Endothelial cell of umbilical vein (primary cell): Measurements from ENCODE around the gene DCLRE1A. TPM values are rescaled to one million over a fixed set of nuclear protein-coding genes. Genes with fewer than 3 reads are reported as not detected.

Experiments
- BruUV-seq: library from RNA; stranded (reverse); fragments of 400-500 nt; replicated peaks from 2 replicates; lab custom pipeline; 2021; lab: Mats Ljungman, UMichigan
- CTCF ChIA-PET: fragments of 300-600, 350-600 bp; sonication (Branson Sonifier 250); formaldehyde crosslinking; loops from one replicate; lab custom pipeline; 2021; ENCODE audit warnings: antibody characterized with exemption, inconsistent platforms; lab: Charles Lee
- POLR2A ChIA-PET: fragments of 300-600, 350-600 bp; sonication (Branson Sonifier 250); formaldehyde crosslinking; loops from one replicate; lab custom pipeline; 2021; ENCODE audit warnings: antibody characterized with exemption, inconsistent platforms; lab: Charles Lee
- DNase-seq: peaks from one replicate; pipeline ENCODE4 v3.0.0-alpha.2; 2011; ENCODE audit warnings: low read depth, low spot score
- FAIRE-seq: peaks from 2 replicates; lab custom pipeline; 2011; peaks lifted over from hg19 to GRCh38; lab: Jason Lieb, UNC
- H2AFZ ChIP-seq: 2 replicates; pipeline ENCODE4 v1.6.0; 2012; ENCODE audit warnings: low read depth, low read length, control low read depth, inconsistent platforms
- H3K27ac ChIP-seq: 2 replicates; pipeline ENCODE4 v1.5.1; 2011; ENCODE audit warnings: low read depth, mild to moderate bottlenecking, control low read depth, low read length, moderate library complexity; ENCODE audit not compliant: insufficient read depth
- H3K27me3 ChIP-seq, 2 experiments: 2 replicates each; pipeline versions ENCODE4 v1.6.0 to v1.6.1; 2011; ENCODE audit warnings: low read length in 2 of 2, mixed read lengths in 1 of 2; ENCODE audit not compliant: control insufficient read depth in 2 of 2, insufficient read depth in 2 of 2
- H3K36me3 ChIP-seq, 2 experiments: 2 replicates in 1 of 2; 3 replicates in 1 of 2; pipeline ENCODE4 v1.5.1; 2011; ENCODE audit warnings: low read length in 2 of 2, mild to moderate bottlenecking in 1 of 2, moderate library complexity in 1 of 2; ENCODE audit not compliant: control insufficient read depth in 2 of 2, insufficient read depth in 2 of 2; ENCODE audit errors: extremely low read depth in 1 of 2
- H3K4me1 ChIP-seq: 3 replicates; pipeline ENCODE4 v1.5.1; 2011; ENCODE audit warnings: mild to moderate bottlenecking, low read length; ENCODE audit not compliant: control insufficient read depth, insufficient read depth; ENCODE audit errors: extremely low read depth
- H3K4me2 ChIP-seq: 2 replicates; pipeline ENCODE4 v1.6.1; 2011; ENCODE audit warnings: low read length, control low read depth, mixed read lengths; ENCODE audit not compliant: insufficient read depth
- H3K4me3 ChIP-seq, 3 experiments: fragments of 200-600 bp in 1 of 3; sonication (generic), shearing (Covaris generic) in 1 of 3; replicated peaks in 1 of 3; 2 replicates each; pipeline ENCODE4 v1.5.1; 2011 to 2016; ENCODE audit warnings: control low read depth in 3 of 3, low read length in 3 of 3, mild to moderate bottlenecking in 2 of 3, inconsistent platforms in 1 of 3, low read depth in 1 of 3, moderate library complexity in 1 of 3; ENCODE audit not compliant: insufficient read depth in 1 of 3
- H3K79me2 ChIP-seq: 2 replicates; pipeline ENCODE4 v1.6.0; 2012; ENCODE audit warnings: low read length, inconsistent platforms; ENCODE audit not compliant: control insufficient read depth, insufficient read depth
- H3K9ac ChIP-seq: replicated peaks from 2 replicates; pipeline ENCODE3; 2011; ENCODE audit warnings: low read length, control low read depth; ENCODE audit not compliant: insufficient read depth; ENCODE audit errors: extremely low read depth
- H3K9me1 ChIP-seq: replicated peaks from 3 replicates; pipeline ENCODE4 v1.6.0; 2011; ENCODE audit warnings: mild to moderate bottlenecking, low read length; ENCODE audit not compliant: control insufficient read depth, insufficient read depth; ENCODE audit errors: extremely low read depth
- H3K9me3 ChIP-seq: replicated peaks from 2 replicates; pipeline ENCODE4 v1.5.1; 2012; ENCODE audit warnings: low read length, inconsistent platforms; ENCODE audit not compliant: control insufficient read depth, insufficient read depth
- H4K20me1 ChIP-seq: replicated peaks from 2 replicates; pipeline ENCODE3; 2011; ENCODE audit warnings: mild to moderate bottlenecking, low read length; ENCODE audit not compliant: control insufficient read depth, insufficient read depth; ENCODE audit errors: extremely low read depth
- CTCF ChIP-seq, 2 donors: IDR thresholded peaks; 1 replicate in 1 of 2; 2 replicates in 1 of 2; pipeline ENCODE4 v1.5.1; 2011; ENCODE audit warnings: low read length in 2 of 2, mild to moderate bottlenecking in 2 of 2, moderate library complexity in 2 of 2, control low read depth in 1 of 2, inconsistent platforms in 1 of 2, low read depth in 1 of 2; ENCODE audit not compliant: insufficient read depth in 1 of 2; ENCODE audit errors: extremely low read depth in 1 of 2
- EZH2 ChIP-seq: IDR thresholded peaks from 2 replicates; pipeline ENCODE4 v1.6.1; 2012; ENCODE audit warnings: borderline replicate concordance, low read depth, mild to moderate bottlenecking, moderate library complexity, low read length, inconsistent platforms; ENCODE audit not compliant: severe bottlenecking
- FOS ChIP-seq: IDR thresholded peaks from 2 replicates; pipeline ENCODE4 v1.6.1; 2011; ENCODE audit warnings: mild to moderate bottlenecking, low read length, moderate library complexity, borderline replicate concordance; ENCODE audit not compliant: insufficient read depth
- GATA2 ChIP-seq: IDR thresholded peaks from 2 replicates; pipeline ENCODE4 v1.7.0; 2011; ENCODE audit warnings: low read depth, mild to moderate bottlenecking, moderate library complexity, mixed read lengths, low read length; ENCODE audit not compliant: insufficient read length, insufficient read depth
- JUN ChIP-seq: IDR thresholded peaks from 2 replicates; pipeline ENCODE4 v1.6.1; 2011; ENCODE audit warnings: borderline replicate concordance, low read depth; ENCODE audit not compliant: insufficient read length, insufficient read depth
- MYC ChIP-seq: IDR thresholded peaks from one replicate; pipeline ENCODE4 v1.6.1; 2011; ENCODE audit warnings: mild to moderate bottlenecking, low read depth, low read length
- POLR2A ChIP-seq: IDR thresholded peaks from 2 replicates; pipeline ENCODE4 v1.6.1; 2012; ENCODE audit warnings: low read depth, mild to moderate bottlenecking, control low read depth, low read length
- POLR2AphosphoS5 ChIP-seq: IDR thresholded peaks from 2 replicates; pipeline ENCODE4 v1.6.1; 2012; ENCODE audit warnings: low read depth, mild to moderate bottlenecking, control low read depth, low read length, moderate library complexity; ENCODE audit not compliant: insufficient read depth
- dilution Hi-C: fragments of 300-500 bp; cut with MboI; formaldehyde crosslinking; loops from one replicate; pipeline ENCODE4 v1.15.0; 2019; ENCODE audit warnings: low sequenced_read_pairs; ENCODE audit not compliant: extremely low pct_ligation_motif_present
- intact Hi-C: fragments of 100-400 bp; cut with micrococcal nuclease; formaldehyde crosslinking; loops from one replicate; pipeline ENCODE4 v1.10.0; 2022
- polyA plus RNA-seq, 4 experiments: library from polyadenylated mRNA; depleted of rRNA in 3 of 4; stranded (reverse) in 3 of 4; unstranded in 1 of 4; fragments of >200 nt; gene quantifications; 2 replicates each; pipeline versions ENCODE4 v1.2.1 to v1.2.3, GENCODE V29; 2011 to 2012; ENCODE audit warnings: missing spikeins in 1 of 4
- total RNA-seq: library from RNA; stranded (reverse); gene quantifications from 2 replicates; pipeline ENCODE4 v1.2.3, GENCODE V29; 2021
- TF ChIP-seq, protein P1 (sequence below): IDR thresholded peaks from 2 replicates; pipeline ENCODE4 v1.6.1; 2011; ENCODE audit not compliant: insufficient read depth, insufficient read length

The DCLRE1A gene
- total and polyA plus RNA-seq, 2 donors (not counting 3 experiments of a cell fraction or from before 2014, with no cell fraction given): 3.6 to 6.7 TPM

- Histone ChIP-seq H3K4me3 (no peak overlapping the region), H3K79me2 (no peaks in the 10 kb centered on the region), H3K9me3 (no peaks in the 10 kb centered on the region), H3K27me3 (peaks cover 9 to 14% of the 10 kb centered on the region in 2 experiments), H3K4me2 (no peak overlapping the region), H2AFZ (no peak overlapping the region), H3K9me1 (no peaks in the 10 kb centered on the region), H3K4me1 (no peaks in the 10 kb centered on the region), H4K20me1 (no peaks in the 10 kb centered on the region), H3K9ac (no peak overlapping the region), H3K27ac (no peak overlapping the region), H3K36me3 (no peaks in the 10 kb centered on the region)
- TF ChIP-seq MYC: no peak
- no peak for TF ChIP-seq JUN
- intact Hi-C loops: no loop called here
- FAIRE-seq: no peak
- CTCF ChIA-PET: interaction anchor here (0.8 to 10.8 kb wide), 4 partner anchors 13 to 313 kb away, joined by 3 to 210 read pairs (median 4); no protein-coding TSS in a partner anchor
- no TSS peak for BruUV-seq
- dilution Hi-C loops: loop anchor here (10.0 kb wide), 1 partner anchor 313 kb away; no protein-coding TSS in a partner anchor
- no peak for DNase-seq
- POLR2A ChIA-PET: no interaction called here
Measured at GRCh38 chr10:113801569-113801968, 52.3 kb downstream of the DCLRE1A start.

GRCh38 chr10:113791691-113792090 lies 62.2 kb downstream of the DCLRE1A start:
- TF ChIP-seq, protein P1, sequence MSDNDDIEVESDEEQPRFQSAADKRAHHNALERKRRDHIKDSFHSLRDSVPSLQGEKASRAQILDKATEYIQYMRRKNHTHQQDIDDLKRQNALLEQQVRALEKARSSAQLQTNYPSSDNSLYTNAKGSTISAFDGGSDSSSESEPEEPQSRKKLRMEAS: no peak
- no peak for TF ChIP-seq JUN
- TF ChIP-seq GATA2: no peak
- no peak for TF ChIP-seq MYC
- TF ChIP-seq POLR2A: no peak
- TF ChIP-seq POLR2AphosphoS5: no peak
- no peak for TF ChIP-seq CTCF (IDR thresholded peaks at IDR 0.05; ENCODE audit: extremely low read depth in 1 of 2, insufficient read depth in 1 of 2, low read depth in 1 of 2, low read length in 2 of 2)
- no peak for TF ChIP-seq FOS
- no peak for TF ChIP-seq EZH2
- DNase-seq: no peak
- H3K27me3 ChIP-seq: peaks cover 0 to 2% of the 10 kb centered on the region in 2 experiments
- dilution Hi-C loops (no loop called here), intact Hi-C loops (no loop called here)
- no peaks in the 10 kb centered on the region for H3K9me3 ChIP-seq
- no peak overlapping the region for H3K4me2 ChIP-seq
- no peak for FAIRE-seq
- H3K36me3 ChIP-seq: no peaks in the 10 kb centered on the region
- CTCF ChIA-PET: no interaction called here
- H3K4me1 ChIP-seq: no peaks in the 10 kb centered on the region
- H4K20me1 ChIP-seq: no peaks in the 10 kb centered on the region
- H3K79me2 ChIP-seq: no peaks in the 10 kb centered on the region
- H3K4me3 ChIP-seq: no peak overlapping the region
- H2AFZ ChIP-seq: no peak overlapping the region
- POLR2A ChIA-PET: no interaction called here
- H3K9me1 ChIP-seq: no peaks in the 10 kb centered on the region
- BruUV-seq: no TSS peak
- no peak overlapping the region for H3K9ac ChIP-seq
- no peak overlapping the region for H3K27ac ChIP-seq
